CD4-positive, alpha-beta T cell treated with Interleukin-10 for 1 hour (primary cell): Measurements from ENCODE around the gene WDR31.
"Not testable (repeated sequence)": the region's sequence is repeated elsewhere in the genome, so short reads cannot be mapped to it uniquely, and the experiment has no call there.

ENCODE experiments used
- DNase-seq: peaks from one replicate; pipeline ENCODE4 v3.0.0-alpha.2; 2020

The WDR31 gene

DNA sequence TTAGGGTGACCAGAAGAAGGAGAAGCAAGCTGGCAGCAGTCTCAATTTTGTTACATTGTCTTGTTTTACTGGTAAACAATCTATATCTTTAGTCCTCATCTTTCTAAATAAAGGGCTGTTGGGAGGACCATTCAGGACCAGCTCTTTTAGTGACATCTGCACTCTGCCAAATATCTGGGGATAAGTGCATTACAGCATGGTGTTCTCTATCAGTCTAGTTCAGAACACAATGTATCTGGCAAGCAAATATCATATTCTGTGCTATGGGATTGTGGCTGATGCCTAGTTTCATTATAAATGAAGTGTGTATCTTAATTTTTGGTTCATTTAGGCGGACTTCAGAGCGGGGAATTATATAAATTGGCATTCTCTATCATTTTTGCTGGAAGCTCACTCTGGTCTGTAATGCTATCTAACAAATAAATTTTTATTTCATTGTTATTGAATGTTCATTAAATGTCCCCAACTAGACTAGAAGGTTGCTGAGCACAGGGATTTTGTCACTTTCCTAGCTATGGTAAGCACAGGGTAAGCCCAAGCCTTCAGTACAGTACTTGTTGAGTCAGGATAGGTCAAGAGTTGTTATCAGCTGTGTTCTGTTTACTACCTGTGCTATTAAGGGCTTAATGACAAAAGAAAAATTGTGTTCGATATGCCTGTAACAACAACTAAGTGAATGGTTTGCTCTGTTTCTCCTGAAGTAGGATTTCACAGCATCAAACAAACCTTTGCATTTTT lies 11.9 kb downstream of the WDR31 start:
- no peak for DNase-seq

GRCh38 chr9:113326230-113326629 lies 13.8 kb downstream of the WDR31 start:
- DNase-seq, result no peak

GRCh38 chr9:113322671-113323070 lies 17.4 kb downstream of the WDR31 start:
- no peak for DNase-seq

DNA sequence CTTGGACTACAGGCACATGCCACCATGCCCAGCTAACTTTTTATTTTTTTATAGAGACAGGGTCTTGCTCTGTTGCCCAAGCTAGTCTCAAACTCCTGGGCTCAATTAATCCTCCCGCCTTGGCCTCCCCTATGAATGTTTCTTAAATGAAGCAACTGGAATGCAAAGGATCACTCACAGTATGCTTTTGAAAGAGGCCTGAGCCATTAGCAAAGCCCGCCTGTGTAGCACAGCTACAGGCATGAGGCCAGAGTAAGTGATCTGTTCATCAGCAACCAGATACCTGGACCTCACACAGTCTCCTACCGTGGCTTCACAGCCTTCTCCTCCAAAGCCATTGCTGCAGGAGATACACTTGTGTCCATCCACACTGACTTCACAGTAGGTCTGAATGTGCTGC lies 20.0 kb downstream of the WDR31 start:
- no peak for DNase-seq

DNA sequence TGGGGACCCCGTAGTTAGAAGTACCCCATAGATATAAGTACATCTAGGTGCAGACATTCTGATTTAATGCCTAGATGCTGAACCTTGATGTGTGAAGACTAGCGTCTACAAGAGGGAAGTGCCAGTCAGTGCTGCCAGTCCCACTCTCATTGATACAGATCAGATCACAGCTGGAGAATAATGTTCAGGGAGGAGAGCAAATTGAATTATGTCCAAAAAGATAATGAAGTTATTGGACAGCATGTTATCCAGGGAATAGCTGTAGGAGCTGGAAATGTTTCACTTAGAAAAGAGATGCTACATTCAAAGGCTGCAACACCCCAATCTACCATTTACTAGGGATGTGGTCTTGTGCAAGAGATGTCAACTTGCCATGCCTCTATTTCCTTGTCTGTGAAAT lies 21.0 kb downstream of the WDR31 start:
- DNase-seq, result no peak

DNA sequence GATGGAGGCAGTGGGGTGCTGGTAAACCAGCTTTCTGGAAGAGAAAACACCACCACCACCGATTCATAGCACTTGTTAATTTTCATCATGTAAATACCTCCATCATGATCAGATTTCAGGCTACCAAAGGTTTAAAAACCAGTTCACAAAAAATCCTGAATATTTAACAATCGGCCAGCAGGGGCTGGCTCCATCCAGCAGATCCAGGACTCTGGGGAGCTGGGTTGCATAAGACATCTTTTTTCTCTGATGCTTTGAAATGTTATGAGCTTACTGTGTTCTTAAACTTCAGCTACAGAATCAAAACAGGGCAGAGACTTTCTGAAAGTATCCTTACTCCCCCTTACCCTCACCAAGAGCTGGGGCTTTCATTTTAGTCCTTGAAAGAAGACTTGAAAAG lies 22.3 kb downstream of the WDR31 start:
- DNase-seq, result no peak

GRCh38 chr9:113316030-113316429 lies 24.0 kb downstream of the WDR31 start:
- DNase-seq, result no peak

GRCh38 chr9:113315231-113315630 lies 24.8 kb downstream of the WDR31 start:
- no peak for DNase-seq

- DNase-seq, result no peak
Observed at GRCh38 chr9:113313261-113313660, 26.8 kb downstream of the WDR31 start.

- DNase-seq, result no peak
Observed at GRCh38 chr9:113311961-113312360, 28.1 kb downstream of the WDR31 start.

DNA sequence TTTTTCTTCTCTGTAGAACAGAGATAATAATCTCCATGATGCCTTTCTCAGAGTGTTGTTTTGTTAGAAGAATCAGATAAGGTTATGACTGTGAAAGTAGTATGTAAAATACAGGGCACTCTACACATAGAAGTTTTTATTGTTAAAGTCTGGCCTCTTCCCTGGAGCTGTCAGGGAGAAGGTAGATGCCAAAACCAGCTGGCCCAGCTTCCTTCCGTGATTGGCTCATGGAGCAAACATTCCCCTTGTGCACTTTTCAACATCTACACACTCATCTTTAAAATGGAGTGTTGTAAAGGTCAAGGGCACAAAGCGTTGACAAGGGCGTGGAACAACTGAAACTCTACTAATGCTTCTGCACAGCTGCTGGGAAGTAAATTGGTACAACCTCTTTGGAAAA lies 29.5 kb downstream of the WDR31 start:
- no peak for DNase-seq

DNA sequence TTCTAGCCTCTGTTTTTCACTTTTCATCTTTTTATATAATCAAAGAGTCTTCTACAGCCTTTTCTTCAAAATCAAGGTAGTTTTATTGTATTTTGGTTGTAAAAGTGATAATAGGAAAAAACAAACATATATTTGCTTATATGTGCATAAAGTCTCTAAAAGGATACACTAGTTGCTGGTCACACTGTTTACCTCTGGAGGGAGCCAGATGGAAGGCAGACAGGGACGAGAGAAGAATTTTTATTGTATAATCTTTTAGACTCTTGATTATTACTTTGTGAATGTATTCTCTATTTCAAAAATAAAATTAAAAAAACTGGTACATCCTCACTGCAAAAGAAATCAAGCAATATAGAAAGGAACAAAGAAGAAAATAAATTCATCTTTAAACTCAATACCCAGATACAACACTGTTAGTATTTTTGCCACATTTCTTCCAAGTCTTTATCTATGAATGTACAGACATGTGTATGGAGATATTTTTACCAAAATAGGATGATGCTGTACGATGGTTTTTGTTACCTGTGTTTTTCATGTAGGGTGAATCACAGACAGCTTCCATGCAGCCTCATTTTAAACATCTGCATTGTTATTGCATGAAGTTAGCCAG lies 30.8 kb downstream of the WDR31 start:
- DNase-seq, result peak; percentile 49

- no peak for DNase-seq
Observed at GRCh38 chr9:113307396-113307975, 32.6 kb downstream of the WDR31 start.

DNA sequence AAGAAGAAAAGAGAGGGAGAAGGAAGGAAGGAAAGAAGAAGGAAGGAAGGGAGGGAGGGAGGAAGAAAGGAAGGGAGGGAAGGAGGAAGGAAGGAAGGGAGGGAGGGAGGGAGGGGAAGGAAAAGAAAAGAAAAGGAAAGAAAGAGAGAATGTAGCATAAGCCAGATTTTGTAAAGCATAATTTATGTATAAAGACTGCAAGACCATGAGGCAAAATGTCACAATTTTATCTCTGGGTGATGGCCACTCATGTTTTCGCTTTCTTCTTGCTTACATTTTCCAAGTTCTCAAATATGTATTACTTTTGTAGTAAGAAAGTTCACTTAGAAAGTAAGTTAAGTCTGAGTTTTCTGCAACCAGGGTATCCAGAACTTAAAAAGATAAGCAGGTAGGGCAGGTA lies 33.5 kb downstream of the WDR31 start:
- DNase-seq, result no peak

DNA sequence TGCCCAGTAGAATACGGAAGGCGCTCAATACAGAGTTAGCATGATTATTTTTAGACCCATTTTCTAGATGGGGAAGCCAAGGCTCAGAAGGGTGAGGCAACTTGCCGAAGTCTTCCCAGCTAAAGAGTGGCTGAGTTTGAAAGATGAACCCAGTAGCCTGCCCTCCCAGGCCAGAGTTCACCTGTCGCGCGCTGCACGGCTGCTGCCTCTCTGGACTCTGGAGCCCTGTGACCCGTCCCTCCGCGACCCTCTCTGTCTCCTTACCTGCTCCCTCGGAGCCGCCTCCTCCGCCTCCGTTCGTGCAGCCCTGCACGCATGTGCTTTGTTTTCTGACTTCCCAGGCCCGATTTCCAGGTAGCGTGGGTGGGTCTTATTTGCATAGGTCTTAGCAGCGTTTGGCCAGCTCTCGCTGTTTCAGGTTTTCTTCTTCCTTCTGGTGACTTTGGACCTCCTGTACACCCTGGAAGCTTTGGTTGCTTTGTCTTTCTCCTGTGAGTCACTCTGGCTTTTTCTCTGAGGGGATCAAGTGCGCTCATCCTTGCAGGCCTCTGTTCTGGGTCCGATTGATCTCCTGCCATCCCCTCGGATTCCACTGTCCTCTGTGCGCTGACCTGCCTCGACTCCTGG lies 37.2 kb downstream of the WDR31 start, which contains the start of gene RNF183:
Gene RNF183 (minus strand): TSS at position 585 of the 627 bp plus-strand sequence. CDS start 5,192 bp downstream, outside the sequence.
- no peak for DNase-seq

DNA sequence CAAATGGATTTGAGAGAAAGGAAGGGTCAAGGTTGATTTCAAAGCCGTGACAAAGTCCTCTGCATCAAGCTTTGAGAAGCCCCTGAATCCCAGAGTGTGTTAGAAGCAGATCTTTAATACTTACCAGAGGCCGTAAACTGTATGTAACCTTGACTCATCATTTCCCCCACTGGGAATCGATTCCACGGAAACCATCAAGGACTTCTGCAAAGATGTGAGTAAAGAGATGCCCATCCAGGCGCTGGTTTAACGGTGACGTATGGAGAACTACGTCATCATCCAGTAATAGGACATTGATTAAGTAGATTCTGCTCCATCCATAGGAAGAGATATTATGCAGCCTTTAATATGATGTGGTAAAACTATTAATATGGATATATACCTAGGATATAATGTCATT lies 38.5 kb downstream of the WDR31 start:
- DNase-seq, result no peak

- DNase-seq, result no peak
Observed at GRCh38 chr9:113299800-113300292, 40.2 kb downstream of the WDR31 start.

DNA sequence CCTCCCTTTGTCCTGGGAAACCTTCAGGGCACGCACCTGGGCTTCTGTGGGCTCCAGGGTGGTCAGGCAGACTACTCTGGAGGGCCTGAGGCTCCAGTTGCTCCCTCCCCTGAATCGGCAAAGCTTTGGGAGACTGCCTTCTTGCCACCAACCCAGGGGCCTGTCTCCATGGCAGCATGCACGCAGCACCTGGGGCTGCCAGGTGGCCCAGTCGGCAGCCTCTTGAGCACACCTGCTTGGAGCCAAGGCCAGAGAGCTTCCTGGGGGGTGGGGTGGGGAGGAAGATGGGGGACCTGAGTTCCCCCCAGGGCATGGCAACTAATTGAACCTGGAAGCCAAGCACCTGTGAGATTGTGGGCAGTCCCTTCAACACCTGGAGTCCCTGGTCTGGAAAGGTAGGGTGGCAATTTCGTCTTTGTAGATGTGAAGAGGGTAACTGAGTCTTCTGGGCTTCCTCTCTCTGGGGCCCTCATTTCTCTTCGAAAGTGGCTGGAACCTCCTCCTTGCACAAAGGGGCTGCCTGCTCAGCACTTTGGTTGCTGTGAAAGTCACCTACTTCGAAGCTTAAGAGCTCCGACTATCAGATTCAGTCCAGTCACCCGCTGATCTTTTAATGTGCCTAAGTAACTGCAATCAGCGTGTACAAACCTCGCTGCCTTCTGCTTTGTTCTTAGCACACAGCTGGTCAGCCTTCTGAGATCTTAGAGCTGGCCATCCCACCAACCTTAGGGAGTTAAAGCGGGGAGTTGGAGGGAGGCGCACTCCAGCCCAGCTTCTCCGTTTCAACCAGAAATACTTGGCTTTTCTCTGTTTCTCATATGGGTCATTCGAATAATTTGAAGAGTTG lies 40.9 kb downstream of the WDR31 start:
- no peak for DNase-seq

DNA sequence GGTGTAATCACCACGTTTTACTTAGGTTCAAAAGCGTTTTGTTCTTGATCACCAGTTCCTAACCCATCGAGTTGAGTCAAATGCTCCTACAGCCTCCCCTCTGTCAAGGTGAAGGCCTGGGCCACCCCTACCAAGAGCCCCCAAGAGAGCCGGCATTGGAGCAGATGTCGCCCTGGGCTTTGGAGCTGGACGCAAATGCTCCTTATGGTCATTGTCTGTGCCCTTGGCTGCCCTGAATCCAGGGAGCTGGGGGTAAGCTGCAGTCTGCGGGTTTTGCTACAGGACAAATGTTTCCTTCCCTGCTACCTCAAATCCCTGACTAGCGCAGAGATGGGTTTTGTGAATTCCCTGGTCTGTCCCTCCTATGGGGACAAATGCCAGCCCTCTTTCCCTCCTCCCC lies 41.8 kb downstream of the WDR31 start:
- DNase-seq, result no peak

DNA sequence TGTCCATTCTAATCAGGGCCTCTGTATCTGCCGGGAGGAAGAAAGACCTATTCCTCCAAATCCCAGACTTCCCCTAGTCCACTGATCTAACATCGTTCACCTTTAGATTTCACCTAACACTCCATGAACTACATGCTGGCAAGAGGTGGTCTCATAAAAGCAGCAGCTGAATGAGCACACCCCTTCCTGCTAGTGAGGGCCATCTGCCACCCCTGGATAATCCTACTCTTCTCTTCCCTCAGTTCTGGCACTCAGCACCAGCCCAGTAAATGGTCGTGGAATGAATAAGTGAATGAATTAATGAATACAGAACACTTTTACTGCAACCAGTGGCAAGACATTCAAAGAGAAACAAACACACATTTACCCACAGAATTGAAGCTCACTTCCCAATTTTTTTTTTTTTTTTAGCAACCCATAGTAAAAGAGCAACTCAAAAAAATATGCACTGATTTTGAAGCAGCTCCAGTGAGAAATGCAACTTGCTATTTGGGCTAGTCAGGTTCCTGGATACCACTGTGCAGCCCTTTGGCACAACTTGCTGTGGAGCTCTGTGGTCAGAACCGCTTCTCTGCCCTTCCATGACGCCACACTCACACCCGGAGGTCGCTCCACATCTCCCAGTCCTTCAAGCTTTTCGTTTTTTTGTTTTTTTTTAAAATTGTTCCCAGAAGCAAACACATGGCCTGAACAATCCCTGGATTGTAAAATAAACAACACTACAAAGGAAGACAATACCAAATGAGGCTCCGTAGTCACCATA lies 43.1 kb downstream of the WDR31 start:
- no peak for DNase-seq

- DNase-seq, result not testable (repeated sequence)
Observed at GRCh38 chr9:113296247-113296646, 43.8 kb downstream of the WDR31 start.
